Suprapubic skin (tissue), 4 donors: ENCODE results near the gene MFAP1. TPM values are rescaled to one million over a fixed set of nuclear protein-coding genes. Genes with fewer than 3 reads are reported as not detected.
A peak's percentile ranks its signal among the peaks of the same experiment; 100 is the strongest.

Experiments
- DNase-seq, 2 donors: peaks; one replicate each; pipeline ENCODE4 v3.0.0-alpha.2; 2019; ENCODE audit warnings: low spot score in 2 of 2
- H3K27ac ChIP-seq: fragments of 200-600 bp; sonication (generic); one replicate; pipeline ENCODE4 v1.5.1; 2019
- H3K27me3 ChIP-seq: fragments of 200-600 bp; sonication (generic); one replicate; pipeline ENCODE4 v1.5.1; 2019
- H3K36me3 ChIP-seq: fragments of 200-600 bp; sonication (generic); one replicate; pipeline ENCODE4 v1.5.1; 2019
- H3K4me1 ChIP-seq: fragments of 200-600 bp; sonication (generic); one replicate; pipeline ENCODE4 v1.5.1; 2019
- H3K4me3 ChIP-seq: fragments of 200-600 bp; sonication (generic); one replicate; pipeline ENCODE4 v1.5.1; 2019; ENCODE audit warnings: mild to moderate bottlenecking
- H3K9me3 ChIP-seq: fragments of 200-600 bp; sonication (generic); one replicate; pipeline ENCODE4 v1.5.1; 2019
- CTCF ChIP-seq, 2 donors: fragments of 200-600 bp in 1 of 2; fragments of 450-650 bp in 1 of 2; sonication (generic) in 1 of 2; IDR thresholded peaks; one replicate each; pipeline ENCODE4 v1.5.1; 2016 to 2019; ENCODE audit warnings: antibody characterized with exemption in 2 of 2, mild to moderate bottlenecking in 1 of 2, moderate library complexity in 1 of 2
- EP300 ChIP-seq: sonication (generic); formaldehyde crosslinking; IDR thresholded peaks from one replicate; pipeline ENCODE4 v1.6.1; 2017; ENCODE audit warnings: antibody characterized with exemption
- POLR2A ChIP-seq, 2 donors: fragments of 450-650 bp; IDR thresholded peaks; one replicate each; pipeline ENCODE4 v1.6.1; 2017; ENCODE audit warnings: antibody characterized with exemption in 2 of 2, mild to moderate bottlenecking in 2 of 2, moderate library complexity in 2 of 2
- POLR2AphosphoS5 ChIP-seq, 3 donors: sonication (generic); formaldehyde crosslinking; IDR thresholded peaks; one replicate each; pipeline ENCODE4 v1.6.1; 2017; ENCODE audit warnings: antibody characterized with exemption in 3 of 3
- WGBS: methylation state at CpG from one replicate; pipeline ENCODE4 v1.1.5; 2018; 5-methylcytosine and 5-hydroxymethylcytosine counted together
- total RNA-seq, 4 donors: library from RNA; depleted of rRNA; stranded (reverse); fragments of >200 nt; gene quantifications; one replicate each; pipeline ENCODE4 v1.1.0, GENCODE V29; 2016

Gene MFAP1
- total RNA-seq, 4 donors from 2014 or later, result 12.8 to 17.7 (median 15.4) TPM

- Histone ChIP-seq H3K4me3 (no peak overlapping the region), H3K9me3 (no peaks in the 10 kb centered on the region), H3K27me3 (no peaks in the 10 kb centered on the region), H3K36me3 (peaks cover 48% of the 10 kb centered on the region), H3K27ac (no peak overlapping the region), H3K4me1 (peaks cover 73% of the 10 kb centered on the region)
- TF ChIP-seq POLR2A (IDR thresholded peaks at IDR 0.05) (no peak), EP300 (no peak), POLR2AphosphoS5 (IDR thresholded peaks at IDR 0.05) (no peak), CTCF (IDR thresholded peaks at IDR 0.05) (no peak)
- no peak for DNase-seq
- WGBS, result 83% methylated on average over 3 of the region's 3 CpGs
These were observed 27.9 kb downstream of the MFAP1 start for GRCh38 chr15:43796566-43796965.

- no peak overlapping the region for H3K27ac ChIP-seq
These were observed 28.5 kb downstream of the MFAP1 start for GRCh38 chr15:43795997-43796396.

GRCh38 chr15:43795197-43795596 lies 29.3 kb downstream of the MFAP1 start:
- Histone ChIP-seq H3K9me3 (no peaks in the 10 kb centered on the region), H3K36me3 (peaks cover 48% of the 10 kb centered on the region), H3K27me3 (no peaks in the 10 kb centered on the region), H3K27ac (peak overlapping the region; percentile 99), H3K4me1 (peaks cover 66% of the 10 kb centered on the region), H3K4me3 (no peak overlapping the region)
- TF ChIP-seq CTCF (IDR thresholded peaks at IDR 0.05) (no peak), EP300 (no peak), POLR2A (IDR thresholded peaks at IDR 0.05) (no peak), POLR2AphosphoS5 (IDR thresholded peaks at IDR 0.05) (no peak)
- WGBS, result 73% methylated on average over 2 of the region's 2 CpGs
- DNase-seq, result no peak

More at GRCh38 chr15:43795997-43796396, 28.5 kb downstream of the MFAP1 start:
- peaks cover 71% of the 10 kb centered on the region for H3K4me1 ChIP-seq
- DNase-seq, result no peak
- H3K27me3 ChIP-seq, result no peaks in the 10 kb centered on the region
- H3K36me3 ChIP-seq, result peaks cover 48% of the 10 kb centered on the region
- H3K9me3 ChIP-seq, result no peaks in the 10 kb centered on the region
- TF ChIP-seq CTCF (IDR thresholded peaks at IDR 0.05) (no peak), EP300 (no peak), POLR2A (IDR thresholded peaks at IDR 0.05) (no peak)
- H3K4me3 ChIP-seq, result no peak overlapping the region

GRCh38 chr15:43794269-43795037 lies 30.0 kb downstream of the MFAP1 start:
- Histone ChIP-seq H3K27me3 (no peaks in the 10 kb centered on the region), H3K9me3 (no peaks in the 10 kb centered on the region), H3K4me1 (peaks cover 59% of the 10 kb centered on the region), H3K27ac (peak overlapping the region; percentile 99), H3K4me3 (peak overlapping the region; percentile 88), H3K36me3 (peaks cover 44% of the 10 kb centered on the region)
- no peak for DNase-seq
- no peak for TF ChIP-seq CTCF (IDR thresholded peaks at IDR 0.05)
- TF ChIP-seq POLR2AphosphoS5 (IDR thresholded peaks at IDR 0.05), result no peak
- TF ChIP-seq POLR2A (IDR thresholded peaks at IDR 0.05), result no peak
- no peak for TF ChIP-seq EP300
- 85% methylated on average over 9 of the region's 9 CpGs for WGBS

- peaks cover 38% of the 10 kb centered on the region for H3K36me3 ChIP-seq
- TF ChIP-seq CTCF (IDR thresholded peaks at IDR 0.05) (no peak), EP300 (no peak), POLR2AphosphoS5 (IDR thresholded peaks at IDR 0.05) (no peak), POLR2A (IDR thresholded peaks at IDR 0.05) (no peak)
- peak overlapping the region; percentile 99 for H3K27ac ChIP-seq
These were observed 30.8 kb downstream of the MFAP1 start for GRCh38 chr15:43793647-43794046.

More at GRCh38 chr15:43793647-43794046, 30.8 kb downstream of the MFAP1 start:
- H3K4me1 ChIP-seq, result peaks cover 51% of the 10 kb centered on the region
- H3K4me3 ChIP-seq, result peak overlapping the region; percentile 88
- WGBS, result 74% methylated on average over 10 of the region's 10 CpGs
- no peaks in the 10 kb centered on the region for H3K9me3 ChIP-seq
- H3K27me3 ChIP-seq, result no peaks in the 10 kb centered on the region
- no peak for DNase-seq
